ENCODE measurements around the gene GASK1A. TPM values are rescaled to one million over a fixed set of nuclear protein-coding genes. Genes with fewer than 3 reads are reported as not detected.

GASK1A gene
- total and polyA plus RNA-seq, 2 of the 8 experiments (the other 6 are each of a cell fraction or from before 2014, with no cell fraction given), result 4.7 to 7.9 TPM

GRCh38 chr3:43035801-43036365 is 56.8 kb downstream of the GASK1A start:
- H3K14ac ChIP-seq (ENCODE audit: insufficient read length), result no peak overlapping the region
- 85% methylated on average over 5 of the region's 5 CpGs; no CpG with 5 or more reads in 1 of the 2 experiments for WGBS, 2 experiments (ENCODE audit: extremely low coverage in 1 of 2, insufficient coverage in 1 of 2, insufficient read length in 1 of 2, insufficient replicate concordance in 2 of 2, low coverage in 1 of 2, low lambda C conversion rate in 2 of 2, missing lambda C conversion rate in 1 of 2)
- peaks cover 0 to 1% of the 10 kb centered on the region in 2 experiments for H4K20me1 ChIP-seq (replicated peaks in 1 of 2; ENCODE audit: control insufficient read depth in 1 of 2, insufficient read depth in 2 of 2, low read length in 2 of 2)
- FAIRE-seq (no peak), DNase-seq (ENCODE audit: low read depth in 1 of 2, low spot score in 2 of 2) (no peak)
- no peak overlapping the region for H3K4ac ChIP-seq (replicated peaks; ENCODE audit: insufficient read length, low read depth, low read length)
- H3K9ac ChIP-seq (replicated peaks in 1 of 4; ENCODE audit: extremely low read depth in 1 of 4, low read depth in 3 of 4, low read length in 3 of 4), result no peak overlapping the region
- no peak overlapping the region for H3K4me3 ChIP-seq (ENCODE audit: extremely low read depth in 1 of 4, insufficient read depth in 2 of 4, low read depth in 3 of 4, low read length in 4 of 4)
- no peak overlapping the region for H3K4me2 ChIP-seq (ENCODE audit: insufficient read depth in 1 of 2, low read depth in 2 of 2, low read length in 2 of 2)
- no peak overlapping the region for H2AK5ac ChIP-seq (ENCODE audit: low read depth, low read length)
- H2BK20ac ChIP-seq (ENCODE audit: low read length), result no peak overlapping the region
- H3K36me3 ChIP-seq (ENCODE audit: control insufficient read depth in 2 of 4, insufficient read depth in 4 of 4, low read length in 3 of 4), result no peaks in the 10 kb centered on the region
- H2AFZ ChIP-seq (ENCODE audit: low read length), result no peak overlapping the region
- H3K79me1 ChIP-seq (ENCODE audit: low read depth, low read length), result no peaks in the 10 kb centered on the region
- no peaks in the 10 kb centered on the region for H3K9me3 ChIP-seq (ENCODE audit: insufficient read depth in 2 of 2, low read depth in 1 of 2, low read length in 1 of 2)
- H4K5ac ChIP-seq (ENCODE audit: insufficient read length, low read depth, low read length), result no peak overlapping the region
- no peak overlapping the region for H3K56ac ChIP-seq (replicated peaks; ENCODE audit: insufficient read length, low read depth, low read length)
- no peaks in the 10 kb centered on the region for H3K79me2 ChIP-seq (ENCODE audit: control insufficient read depth in 1 of 2, insufficient read depth in 2 of 2, low read length in 2 of 2)
- H2BK5ac ChIP-seq (ENCODE audit: low read depth, low read length), result no peak overlapping the region
- no peaks in the 10 kb centered on the region for H3K23me2 ChIP-seq (ENCODE audit: low read depth, low read length)
- no peaks in the 10 kb centered on the region for H3K27me3 ChIP-seq (replicated peaks in 1 of 4; ENCODE audit: control insufficient read depth in 3 of 4, extremely low read depth in 1 of 4, insufficient read depth in 3 of 4, low read length in 3 of 4)
- no peaks in the 10 kb centered on the region for H3K4me1 ChIP-seq (replicated peaks in 1 of 4; ENCODE audit: control insufficient read depth in 3 of 4, insufficient read depth in 4 of 4, low read length in 3 of 4)
- H2BK15ac ChIP-seq (ENCODE audit: low read length), result no peak overlapping the region
- no peak overlapping the region for H2BK12ac ChIP-seq (ENCODE audit: low read depth, low read length)
- no peak overlapping the region for H3K23ac ChIP-seq (ENCODE audit: insufficient read length)
- H3K18ac ChIP-seq (ENCODE audit: extremely low read depth, low read length), result no peak overlapping the region
- no peak overlapping the region for H4K91ac ChIP-seq (replicated peaks; ENCODE audit: insufficient read length, low read length)
- H3K27ac ChIP-seq (ENCODE audit: low read depth, low read length), result no peak overlapping the region
- H2BK120ac ChIP-seq (replicated peaks; ENCODE audit: low read depth, low read length), result no peak overlapping the region
- ChIA-PET CTCF (ENCODE audit: partially characterized antibody) (interaction anchor here (1.8 to 3.1 kb wide), 4 partner anchors 28 to 86 kb away, joined by 5 to 15 read pairs (median 8); no protein-coding TSS in a partner anchor), POLR2A (ENCODE audit: partially characterized antibody) (interaction anchor here (0.6 kb wide), 1 partner anchor 517 kb away, joined by 4 read pairs; no protein-coding TSS in a partner anchor)
- H4K8ac ChIP-seq (ENCODE audit: extremely low read depth, insufficient read depth, low read length), result no peak overlapping the region
- TF ChIP-seq NANOG (IDR thresholded peaks at IDR 0.05; ENCODE audit: insufficient read depth, low read depth, low read length, poor library complexity, severe bottlenecking) (no peak), CEBPB (IDR thresholded peaks at IDR 0.05; ENCODE audit: low read depth, low read length) (no peak), POU5F1 (IDR thresholded peaks at IDR 0.05; ENCODE audit: low read depth, low read length) (no peak), SP2 (IDR thresholded peaks at IDR 0.05; ENCODE audit: low read length) (no peak), CHD1 (IDR thresholded peaks at IDR 0.05; ENCODE audit: low read depth, low read length) (no peak), ASH2L (IDR thresholded peaks at IDR 0.05; ENCODE audit: low read length) (no peak), PHF8 (conservative IDR thresholded peaks at IDR 0.05; ENCODE audit: low read depth, low read length) (no peak), FOSL1 (IDR thresholded peaks at IDR 0.05; ENCODE audit: insufficient read depth, low read depth, low read length) (no peak)
